CD8-positive, alpha-beta memory T cell (primary cell): ENCODE results near the gene GPS2. TPM values are rescaled to one million over a fixed set of nuclear protein-coding genes. Genes with fewer than 3 reads are reported as not detected.

Experiments used
- CTCF ChIA-PET: fragments of 350-600 bp; sonication (Branson Sonifier 250); formaldehyde crosslinking; loops from one replicate; lab custom pipeline; 2021; ENCODE audit warnings: antibody characterized with exemption; lab: Charles Lee
- POLR2A ChIA-PET: fragments of 350-600 bp; sonication (Branson Sonifier 250); formaldehyde crosslinking; loops from one replicate; lab custom pipeline; 2021; ENCODE audit warnings: antibody characterized with exemption; lab: Charles Lee
- DNase-seq, 5 donors: peaks; one replicate each; pipeline versions ENCODE4 v3.0.0 to v3.0.0-alpha.2; 2020 to 2022; ENCODE audit warnings: mixed read lengths in 1 of 5
- H3K27ac ChIP-seq: one replicate; pipeline ENCODE4 v1.7.0; 2013; ENCODE audit warnings: low read depth, mild to moderate bottlenecking, low read length, moderate library complexity
- H3K27me3 ChIP-seq: 2 replicates; pipeline ENCODE4 v1.7.0; 2013; ENCODE audit warnings: low read length, mild to moderate bottlenecking; ENCODE audit not compliant: insufficient read depth, poor library complexity, severe bottlenecking
- H3K36me3 ChIP-seq: 2 replicates; pipeline ENCODE4 v1.7.0; 2013; ENCODE audit warnings: mild to moderate bottlenecking, low read length, moderate library complexity; ENCODE audit not compliant: insufficient read depth
- H3K4me1 ChIP-seq: 2 replicates; pipeline ENCODE4 v1.7.0; 2013; ENCODE audit warnings: mild to moderate bottlenecking, low read length, moderate library complexity; ENCODE audit not compliant: insufficient read depth
- H3K4me3 ChIP-seq: 2 replicates; pipeline ENCODE4 v1.7.0; 2013; ENCODE audit warnings: mild to moderate bottlenecking, low read length
- H3K9me3 ChIP-seq: 2 replicates; pipeline ENCODE4 v1.7.0; 2013; ENCODE audit warnings: mild to moderate bottlenecking, low read length
- H3K27ac Mint-ChIP-seq, 8 donors: one replicate each; pipeline ENCODE4 v1.8.0; 2020 to 2021; ENCODE audit warnings: mixed read lengths in 8 of 8, mild to moderate bottlenecking in 6 of 8, inconsistent platforms in 3 of 8, moderate library complexity in 3 of 8
- H3K27me3 Mint-ChIP-seq, 2 donors: one replicate each; pipeline ENCODE4 v1.8.0; 2020 to 2021; ENCODE audit warnings: mixed read lengths in 2 of 2, mild to moderate bottlenecking in 1 of 2, moderate library complexity in 1 of 2
- H3K36me3 Mint-ChIP-seq, 3 donors: one replicate each; pipeline ENCODE4 v1.8.0; 2020 to 2021; ENCODE audit warnings: mixed read lengths in 3 of 3, inconsistent platforms in 1 of 3, mild to moderate bottlenecking in 1 of 3
- H3K4me1 Mint-ChIP-seq, 3 donors: one replicate each; pipeline ENCODE4 v1.8.0; 2020 to 2021; ENCODE audit warnings: mixed read lengths in 3 of 3, inconsistent platforms in 1 of 3, mild to moderate bottlenecking in 1 of 3
- H3K4me3 Mint-ChIP-seq, 7 donors: one replicate each; pipeline ENCODE4 v1.8.0; 2020 to 2021; ENCODE audit warnings: mixed read lengths in 7 of 7, mild to moderate bottlenecking in 6 of 7, moderate library complexity in 4 of 7, inconsistent platforms in 2 of 7
- H3K9me3 Mint-ChIP-seq, 5 donors: one replicate each; pipeline ENCODE4 v1.8.0; 2020 to 2022; ENCODE audit warnings: mixed read lengths in 5 of 5, mild to moderate bottlenecking in 3 of 5, moderate library complexity in 2 of 5, inconsistent platforms in 1 of 5
- polyA plus RNA-seq: library from polyadenylated mRNA; unstranded; fragments of 300-500 nt; fragmentation: Illumina TruSeq; gene quantifications from one replicate; pipeline ENCODE4 v1.2.3, GENCODE V29; 2021
- total RNA-seq, 2 experiments: library from RNA; stranded (reverse); gene quantifications; one replicate each; pipeline ENCODE4 v1.2.3, GENCODE V29; 2021

GPS2 gene
- total and polyA plus RNA-seq, 3 experiments from 2014 or later = 81.1 to 116 (median 85.2) TPM

DNA sequence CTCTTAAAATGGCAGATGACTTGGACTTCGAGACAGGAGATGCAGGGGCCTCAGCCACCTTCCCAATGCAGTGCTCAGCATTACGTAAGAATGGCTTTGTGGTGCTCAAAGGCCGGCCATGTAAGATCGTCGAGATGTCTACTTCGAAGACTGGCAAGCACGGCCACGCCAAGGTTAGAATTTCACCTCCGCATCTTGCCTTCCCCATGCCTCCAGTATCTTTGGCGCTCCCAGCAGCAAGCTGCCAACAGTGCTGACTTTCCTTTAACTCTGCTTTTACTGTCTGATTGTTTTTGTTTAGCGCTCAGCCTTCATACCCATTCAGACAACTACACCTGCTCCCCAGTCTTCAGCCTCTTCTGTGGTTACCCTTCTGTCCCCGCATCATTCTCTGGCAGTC, 5.5 kb downstream of the GPS2 start:
- H3K4me1 Mint-ChIP-seq = peaks cover 59 to 64% (median 61%) of the 10 kb centered on the region in 3 donors
- peaks cover 46% of the 10 kb centered on the region for H3K36me3 ChIP-seq
- H3K4me3 ChIP-seq = peak overlapping the region; percentile 60
- peaks cover 55% of the 10 kb centered on the region for H3K4me1 ChIP-seq
- H3K4me3 Mint-ChIP-seq = peak overlapping the region; percentile 84 to 98 (median 95)
- peaks cover 0 to 1% (median 0%) of the 10 kb centered on the region in 5 donors for H3K9me3 Mint-ChIP-seq
- peaks cover 13 to 73% (median 14%) of the 10 kb centered on the region in 3 donors for H3K36me3 Mint-ChIP-seq
- DNase-seq = no peak
- H3K27me3 ChIP-seq = no peaks in the 10 kb centered on the region
- H3K9me3 ChIP-seq = no peaks in the 10 kb centered on the region
- H3K27ac ChIP-seq = peak overlapping the region; percentile 98
- H3K27ac Mint-ChIP-seq = peak overlapping the region; percentile 97 to 99 (median 99)
- H3K27me3 Mint-ChIP-seq = peaks cover 0 to 13% of the 10 kb centered on the region in 2 donors
- POLR2A ChIA-PET = interaction anchor here (0.8 to 3.2 kb wide), 7 partner anchors 14 to 263 kb away, joined by 3 to 16 read pairs (median 7); partner anchors contain the start of genes ACAP1 and POLR2A
- CTCF ChIA-PET = interaction anchor here (0.7 to 1.7 kb wide), 7 partner anchors 13 to 42 kb away, joined by 3 to 8 read pairs (median 4); partner anchors contain the start of gene ACAP1

GRCh38 chr17:7308625-7309433, 6.3 kb downstream of the GPS2 start:
- H3K4me1 ChIP-seq = peaks cover 47% of the 10 kb centered on the region
- POLR2A ChIA-PET = interaction anchor here (0.5 to 3.2 kb wide), 6 partner anchors 15 to 264 kb away, joined by 3 to 16 read pairs (median 7); partner anchors contain the start of gene ACAP1
- H3K4me3 Mint-ChIP-seq = peak overlapping the region; percentile 91 to 98 (median 95)
- peaks cover 0 to 1% (median 0%) of the 10 kb centered on the region in 5 donors for H3K9me3 Mint-ChIP-seq
- peaks cover 13 to 65% (median 14%) of the 10 kb centered on the region in 3 donors for H3K36me3 Mint-ChIP-seq
- no peaks in the 10 kb centered on the region for H3K9me3 ChIP-seq
- peak overlapping the region; percentile 97 to 99 (median 99) for H3K27ac Mint-ChIP-seq
- peaks cover 0 to 13% of the 10 kb centered on the region in 2 donors for H3K27me3 Mint-ChIP-seq
- peak overlapping the region; percentile 98 for H3K27ac ChIP-seq
- CTCF ChIA-PET = interaction anchor here (0.7 to 1.7 kb wide), 6 partner anchors 13 to 43 kb away, joined by 3 to 8 read pairs (median 4); partner anchors contain the start of gene ACAP1
- peak; percentile 79 to 95 (median 90) for DNase-seq
- peak overlapping the region; percentile 60 for H3K4me3 ChIP-seq
- peaks cover 41% of the 10 kb centered on the region for H3K36me3 ChIP-seq
- H3K27me3 ChIP-seq = no peaks in the 10 kb centered on the region
- H3K4me1 Mint-ChIP-seq = peaks cover 51 to 56% (median 53%) of the 10 kb centered on the region in 3 donors

GRCh38 chr17:7307686-7308624, 7.2 kb downstream of the GPS2 start:
- Histone ChIP-seq H3K27ac (peak overlapping the region; percentile 98), H3K4me1 (peaks cover 38% of the 10 kb centered on the region), H3K4me3 (peak overlapping the region; percentile 60), H3K36me3 (peaks cover 33% of the 10 kb centered on the region), H3K27me3 (no peaks in the 10 kb centered on the region), H3K9me3 (no peaks in the 10 kb centered on the region)
- peak overlapping the region; percentile 92 to 99 (median 95) for H3K4me3 Mint-ChIP-seq
- peaks cover 0 to 7% of the 10 kb centered on the region in 2 donors for H3K27me3 Mint-ChIP-seq
- ChIA-PET CTCF (interaction anchor here (0.8 to 1.7 kb wide), 3 partner anchors 12 to 41 kb away, joined by 3 to 8 read pairs (median 4); no protein-coding TSS in a partner anchor), POLR2A (interaction anchor here (2.0 to 3.2 kb wide), 2 partner anchors 22 to 29 kb away, joined by 9 to 16 read pairs; partner anchors contain the start of gene ACAP1)
- peaks cover 13 to 56% (median 14%) of the 10 kb centered on the region in 3 donors for H3K36me3 Mint-ChIP-seq
- peaks cover 44 to 47% (median 45%) of the 10 kb centered on the region in 3 donors for H3K4me1 Mint-ChIP-seq
- H3K9me3 Mint-ChIP-seq = peaks cover 0 to 1% (median 0%) of the 10 kb centered on the region in 5 donors
- peak overlapping the region; percentile 97 to 99 (median 99) for H3K27ac Mint-ChIP-seq
- peak in 3 of 5 donors; percentile 51 to 81 (median 56) for DNase-seq

DNA sequence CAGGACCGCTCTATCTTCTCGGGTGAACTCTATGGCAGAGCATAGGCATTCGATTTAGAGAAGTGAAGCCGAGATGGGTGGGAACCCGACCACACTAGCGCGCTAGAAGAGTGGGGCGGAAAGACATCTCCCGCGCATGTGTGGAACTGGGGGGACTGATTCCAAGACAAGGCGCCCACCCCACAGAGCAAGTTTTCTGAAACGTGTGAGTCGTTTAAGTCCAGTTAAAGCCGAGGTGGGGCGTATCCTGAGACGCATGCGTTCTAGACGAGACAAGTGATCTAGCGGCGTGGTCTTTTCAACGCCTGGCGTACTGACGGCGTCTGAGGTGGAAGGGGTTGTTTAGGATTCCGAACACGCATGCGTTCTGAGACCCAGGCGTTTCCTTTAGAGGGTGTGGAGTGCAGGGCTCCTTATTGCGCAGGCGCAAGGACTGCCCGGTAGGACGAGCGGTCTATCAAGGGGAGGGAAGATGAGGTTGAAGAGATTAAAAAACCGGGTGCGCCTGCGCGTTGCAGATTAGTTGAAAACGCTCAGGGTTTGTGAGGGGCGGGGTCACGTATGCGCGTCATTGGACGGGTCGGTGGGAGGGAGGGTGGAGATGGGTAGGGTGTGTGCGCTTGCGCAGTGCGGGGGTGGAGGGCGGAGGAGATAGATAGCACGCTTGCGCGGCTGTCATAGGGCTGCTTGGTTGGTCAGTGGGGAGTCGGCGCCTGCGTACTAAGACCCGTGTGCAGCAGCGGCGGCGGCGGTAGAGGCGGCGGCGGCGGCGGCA, 8.1 kb downstream of the GPS2 start, which contains the start of gene EIF5A:
TSS of gene EIF5A (plus strand) at position 718 of the 775 bp plus-strand sequence. CDS start 2,008 bp downstream, outside the sequence.
- ChIA-PET CTCF (interaction anchor here (2.2 kb wide), 1 partner anchor 49 kb away, joined by 9 read pairs; the partner anchor contains the start of gene TMEM95), POLR2A (no interaction called here)
- peaks cover 12 to 48% (median 13%) of the 10 kb centered on the region in 3 donors for H3K36me3 Mint-ChIP-seq

GRCh38 chr17:7304179-7304578, 11.0 kb downstream of the GPS2 start:
- peaks cover 0 to 5% of the 10 kb centered on the region in 2 donors for H3K27me3 Mint-ChIP-seq
- ChIA-PET CTCF (interaction anchor here (1.6 to 2.6 kb wide), 3 partner anchors 8 to 383 kb away, joined by 3 to 17 read pairs (median 5); partner anchors contain the start of gene SLC2A4), POLR2A (interaction anchor here (1.1 kb wide), 1 partner anchor 23 kb away, joined by 3 read pairs; no protein-coding TSS in a partner anchor)
- Histone ChIP-seq H3K36me3 (no peaks in the 10 kb centered on the region), H3K27ac (no peak overlapping the region), H3K4me3 (no peak overlapping the region), H3K9me3 (no peaks in the 10 kb centered on the region), H3K27me3 (no peaks in the 10 kb centered on the region), H3K4me1 (peaks cover 6% of the 10 kb centered on the region)
- no peak for DNase-seq
- peaks cover 12% of the 10 kb centered on the region in 3 donors for H3K4me1 Mint-ChIP-seq
- H3K9me3 Mint-ChIP-seq = peaks cover 0 to 1% (median 0%) of the 10 kb centered on the region in 5 donors
- peak overlapping the region in 1 of 8 donors; percentile 45 for H3K27ac Mint-ChIP-seq
- H3K4me3 Mint-ChIP-seq = peak overlapping the region in 2 of 7 donors; percentile 6 to 24
- H3K36me3 Mint-ChIP-seq = peaks cover 0 to 18% (median 0%) of the 10 kb centered on the region in 3 donors

More for the DNA sequence above, 8.1 kb downstream of the GPS2 start, which contains the start of gene EIF5A:
- H3K9me3 ChIP-seq = no peaks in the 10 kb centered on the region
- no peaks in the 10 kb centered on the region for H3K27me3 ChIP-seq
- peaks cover 30% of the 10 kb centered on the region for H3K4me1 ChIP-seq
- Mint-ChIP-seq H3K27ac (peak within 1 kb of the TSS; percentile 97 to 99 (median 99)), H3K4me1 (peaks cover 36 to 39% (median 38%) of the 10 kb centered on the region in 3 donors), H3K9me3 (peaks cover 0 to 1% (median 0%) of the 10 kb centered on the region in 5 donors), H3K4me3 (peak within 1 kb of the TSS; percentile 92 to 99 (median 95)), H3K27me3 (peaks cover 0 to 5% of the 10 kb centered on the region in 2 donors)
- H3K36me3 ChIP-seq = peaks cover 24% of the 10 kb centered on the region
- H3K27ac ChIP-seq = peak within 1 kb of the TSS; percentile 98
- H3K4me3 ChIP-seq = peak within 1 kb of the TSS; percentile 62
- DNase-seq = peak; percentile 100

- DNase-seq = peak in 4 of 5 donors; percentile 56 to 68 (median 60)
- Mint-ChIP-seq H3K4me1 (peaks cover 14 to 27% (median 22%) of the 10 kb centered on the region in 3 donors), H3K4me3 (peak overlapping the region in 4 of 7 donors; percentile 19 to 48 (median 46)), H3K9me3 (peaks cover 0 to 2% (median 0%) of the 10 kb centered on the region in 5 donors), H3K36me3 (no peaks in the 10 kb centered on the region), H3K27me3 (peaks cover 20 to 23% of the 10 kb centered on the region in 2 donors), H3K27ac (no peak overlapping the region)
- Histone ChIP-seq H3K27me3 (peaks cover 7% of the 10 kb centered on the region), H3K4me1 (peaks cover 24% of the 10 kb centered on the region), H3K9me3 (no peaks in the 10 kb centered on the region), H3K4me3 (no peak overlapping the region), H3K36me3 (no peaks in the 10 kb centered on the region), H3K27ac (no peak overlapping the region)
- ChIA-PET POLR2A (interaction anchor here (0.6 to 2.1 kb wide), 8 partner anchors 9 to 160 kb away, joined by 3 to 9 read pairs (median 4); partner anchors contain the start of genes ACAP1 and SLC2A4), CTCF (interaction anchor here (0.7 to 4.8 kb wide), 32 partner anchors 9 to 265 kb away, joined by 3 to 87 read pairs (median 5); partner anchors contain the start of genes ACADVL, ACAP1, DLG4 and GABARAP)
Observed at GRCh38 chr17:7296189-7296861, 18.8 kb downstream of the GPS2 start.
